H1 (cell line): ENCODE data around the gene CEP350. TPM values are rescaled to one million over a fixed set of nuclear protein-coding genes. Genes with fewer than 3 reads are reported as not detected.

Experiments
- CTCF ChIA-PET: fragments of 300-600 bp; sonication (Branson Sonifier 250); formaldehyde crosslinking; loops from one replicate; lab custom pipeline; 2021; ENCODE audit not compliant: partially characterized antibody; lab: Charles Lee
- POLR2A ChIA-PET: fragments of 300-600 bp; sonication (Branson Sonifier 250); formaldehyde crosslinking; loops from one replicate; lab custom pipeline; 2021; ENCODE audit warnings: inconsistent platforms; ENCODE audit not compliant: partially characterized antibody; lab: Charles Lee
- DNase-seq, 2 experiments: peaks; one replicate each; pipeline versions ENCODE4 v3.0.0 to v3.0.0-alpha.2; 2010 to 2022; ENCODE audit warnings: low spot score in 2 of 2, low read depth in 1 of 2, mixed read lengths in 1 of 2
- FAIRE-seq: peaks from 2 replicates; lab custom pipeline; 2011; peaks lifted over from hg19 to GRCh38; lab: Jason Lieb, UNC
- H2AFZ ChIP-seq: 2 replicates; pipeline ENCODE4 v1.8.1; 2012; ENCODE audit warnings: low read length, inconsistent platforms
- H2AK5ac ChIP-seq: 2 replicates; pipeline ENCODE4 v1.6.1; 2013; ENCODE audit warnings: low read depth, low read length
- H2BK120ac ChIP-seq: replicated peaks from 2 replicates; pipeline ENCODE3; 2013; ENCODE audit warnings: low read depth, low read length, inconsistent platforms
- H2BK12ac ChIP-seq: 2 replicates; pipeline ENCODE4 v1.6.1; 2013; ENCODE audit warnings: low read depth, low read length
- H2BK15ac ChIP-seq: 2 replicates; pipeline ENCODE4 v1.6.1; 2013; ENCODE audit warnings: low read length
- H2BK20ac ChIP-seq: 2 replicates; pipeline ENCODE4 v1.6.1; 2013; ENCODE audit warnings: low read length
- H2BK5ac ChIP-seq: 2 replicates; pipeline ENCODE4 v1.6.1; 2013; ENCODE audit warnings: low read depth, low read length
- H3K14ac ChIP-seq: 2 replicates; pipeline ENCODE4 v1.6.1; 2013; ENCODE audit warnings: inconsistent platforms; ENCODE audit not compliant: insufficient read length
- H3K18ac ChIP-seq: 2 replicates; pipeline ENCODE4 v1.6.1; 2013; ENCODE audit warnings: low read length; ENCODE audit errors: extremely low read depth
- H3K23ac ChIP-seq: 2 replicates; pipeline ENCODE4 v1.6.1; 2013; ENCODE audit warnings: inconsistent platforms; ENCODE audit not compliant: insufficient read length
- H3K23me2 ChIP-seq: 2 replicates; pipeline ENCODE4 v1.6.1; 2013; ENCODE audit warnings: low read depth, low read length
- H3K27ac ChIP-seq: 2 replicates; pipeline ENCODE4 v1.6.1; 2011; ENCODE audit warnings: low read depth, low read length, inconsistent platforms
- H3K27me3 ChIP-seq, 4 experiments: replicated peaks in 1 of 4; 1 replicate in 1 of 4; 2 replicates in 3 of 4; pipeline versions ENCODE4 v1.6.1 to v1.8.1; 2011 to 2013; ENCODE audit warnings: low read length in 3 of 4, mild to moderate bottlenecking in 3 of 4, inconsistent platforms in 2 of 4, mixed read lengths in 2 of 4, moderate library complexity in 1 of 4; ENCODE audit not compliant: control insufficient read depth in 3 of 4, insufficient read depth in 3 of 4; ENCODE audit errors: extremely low read depth in 1 of 4
- H3K36me3 ChIP-seq, 4 experiments: 2 replicates each; pipeline versions ENCODE4 v1.6.1 to v1.8.1; 2011 to 2013; ENCODE audit warnings: mild to moderate bottlenecking in 4 of 4, low read length in 3 of 4, moderate library complexity in 2 of 4, control low read depth in 1 of 4, inconsistent platforms in 1 of 4; ENCODE audit not compliant: insufficient read depth in 4 of 4, control insufficient read depth in 2 of 4
- H3K4ac ChIP-seq: replicated peaks from 2 replicates; pipeline ENCODE3; 2013; ENCODE audit warnings: low read length, low read depth, mixed read lengths, inconsistent platforms; ENCODE audit not compliant: insufficient read length
- H3K4me1 ChIP-seq, 4 experiments: replicated peaks in 1 of 4; 1 replicate in 1 of 4; 2 replicates in 3 of 4; pipeline versions ENCODE4 v1.6.1 to v1.8.1; 2011 to 2013; ENCODE audit warnings: low read length in 3 of 4, inconsistent platforms in 2 of 4, mixed read lengths in 1 of 4; ENCODE audit not compliant: insufficient read depth in 4 of 4, control insufficient read depth in 3 of 4
- H3K4me2 ChIP-seq, 2 experiments: 2 replicates each; pipeline versions ENCODE4 v1.6.1 to v1.8.1; 2011 to 2013; ENCODE audit warnings: low read depth in 2 of 2, low read length in 2 of 2, control low read depth in 1 of 2, inconsistent platforms in 1 of 2, mild to moderate bottlenecking in 1 of 2; ENCODE audit not compliant: insufficient read depth in 1 of 2
- H3K4me3 ChIP-seq, 4 experiments: fragments of 200-600, 300-600 bp in 1 of 4; sonication (generic), shearing (Covaris generic), sonication (Bioruptor Twin) in 1 of 4; 2 replicates each; pipeline versions ENCODE4 v1.5.1 to v1.8.1; 2011 to 2016; ENCODE audit warnings: low read length in 4 of 4, low read depth in 3 of 4, control low read depth in 2 of 4, inconsistent platforms in 2 of 4, mild to moderate bottlenecking in 2 of 4, mixed read lengths in 1 of 4, moderate library complexity in 1 of 4; ENCODE audit not compliant: insufficient read depth in 2 of 4; ENCODE audit errors: extremely low read depth in 1 of 4
- H3K56ac ChIP-seq: replicated peaks from 2 replicates; pipeline ENCODE3; 2013; ENCODE audit warnings: low read depth, mild to moderate bottlenecking, mixed read lengths, low read length, inconsistent platforms; ENCODE audit not compliant: insufficient read length
- H3K79me1 ChIP-seq: 2 replicates; pipeline ENCODE4 v1.6.1; 2013; ENCODE audit warnings: low read depth, low read length, control low read depth
- H3K79me2 ChIP-seq, 2 experiments: 2 replicates each; pipeline versions ENCODE4 v1.6.1 to v1.8.1; 2012 to 2013; ENCODE audit warnings: low read length in 2 of 2, mild to moderate bottlenecking in 2 of 2, inconsistent platforms in 1 of 2; ENCODE audit not compliant: insufficient read depth in 2 of 2, control insufficient read depth in 1 of 2
- H3K9ac ChIP-seq, 4 experiments: replicated peaks in 1 of 4; 1 replicate in 1 of 4; 2 replicates in 3 of 4; pipeline versions ENCODE4 v1.6.1 to v1.8.1; 2011 to 2013; ENCODE audit warnings: low read depth in 3 of 4, low read length in 3 of 4, control low read depth in 2 of 4, mild to moderate bottlenecking in 2 of 4, moderate library complexity in 2 of 4, inconsistent platforms in 1 of 4; ENCODE audit errors: extremely low read depth in 1 of 4
- H3K9me3 ChIP-seq, 2 experiments: 2 replicates each; pipeline versions ENCODE4 v1.6.1 to v1.8.1; 2012 to 2013; ENCODE audit warnings: mild to moderate bottlenecking in 2 of 2, moderate library complexity in 2 of 2, control low read depth in 1 of 2, inconsistent platforms in 1 of 2, low read depth in 1 of 2, low read length in 1 of 2, mixed read lengths in 1 of 2; ENCODE audit not compliant: insufficient read depth in 2 of 2
- H4K20me1 ChIP-seq, 2 experiments: replicated peaks in 1 of 2; 2 replicates each; pipeline versions ENCODE3 to v1.8.1; 2011 to 2013; ENCODE audit warnings: inconsistent platforms in 2 of 2, low read length in 2 of 2, mild to moderate bottlenecking in 1 of 2; ENCODE audit not compliant: insufficient read depth in 2 of 2, control insufficient read depth in 1 of 2
- H4K5ac ChIP-seq: 2 replicates; pipeline ENCODE4 v1.6.1; 2013; ENCODE audit warnings: low read length, low read depth, mixed read lengths, inconsistent platforms; ENCODE audit not compliant: insufficient read length
- H4K8ac ChIP-seq: 2 replicates; pipeline ENCODE4 v1.8.0; 2013; ENCODE audit warnings: mild to moderate bottlenecking, moderate library complexity, low read length, inconsistent platforms; ENCODE audit not compliant: insufficient read depth; ENCODE audit errors: extremely low read depth
- H4K91ac ChIP-seq: replicated peaks from 2 replicates; pipeline ENCODE3; 2013; ENCODE audit warnings: low read length, mixed read lengths, inconsistent platforms; ENCODE audit not compliant: insufficient read length
- CBX5 ChIP-seq: fragments of 300-800, 300-1000 bp; sonication (generic); IDR thresholded peaks from 2 replicates; pipeline ENCODE4 v1.7.1; 2016; ENCODE audit warnings: antibody characterized with exemption, low read length, low read depth
- CHD2 ChIP-seq: IDR thresholded peaks from 2 replicates; pipeline ENCODE4 v1.6.1; 2012; ENCODE audit warnings: low read length, improper control_type of control experiment
- JUND ChIP-seq: IDR thresholded peaks from 2 replicates; pipeline ENCODE4 v1.6.1; 2011; ENCODE audit warnings: mild to moderate bottlenecking, improper control_type of control experiment, low read length
- KDM5A ChIP-seq: fragments of 200-600 bp; IDR thresholded peaks from 2 replicates; pipeline ENCODE4 v1.7.1; 2012; ENCODE audit warnings: mild to moderate bottlenecking, low read length, inconsistent platforms, mixed read lengths
- MAFK ChIP-seq: IDR thresholded peaks from 2 replicates; pipeline ENCODE4 v1.6.1; 2012; ENCODE audit warnings: low read depth, mild to moderate bottlenecking, improper control_type of control experiment, low read length
- POLR2A ChIP-seq, 2 experiments: IDR thresholded peaks; 1 replicate in 1 of 2; 2 replicates in 1 of 2; pipeline ENCODE4 v1.6.1; 2011; ENCODE audit warnings: low read depth in 2 of 2, low read length in 2 of 2, mild to moderate bottlenecking in 2 of 2; ENCODE audit errors: control extremely low read depth in 1 of 2
- RBBP5 ChIP-seq: IDR thresholded peaks from 2 replicates; pipeline ENCODE4 v1.7.1; 2012; ENCODE audit warnings: low read depth, mild to moderate bottlenecking, inconsistent platforms, low read length, moderate library complexity, borderline replicate concordance
- SUZ12 ChIP-seq: fragments of 200-600 bp; sonication (generic); IDR thresholded peaks from 2 replicates; pipeline ENCODE4 v1.6.1; 2012; ENCODE audit warnings: mild to moderate bottlenecking, inconsistent platforms, low read length, moderate library complexity, mixed read lengths
- TBP ChIP-seq: IDR thresholded peaks from 2 replicates; pipeline ENCODE4 v1.6.1; 2011; ENCODE audit warnings: low read depth, low read length, improper control_type of control experiment
- TCF12 ChIP-seq: IDR thresholded peaks from 2 replicates; pipeline ENCODE4 v1.6.1; 2011; ENCODE audit warnings: low read depth, mild to moderate bottlenecking, low read length
- WGBS, 2 experiments: shearing (Covaris generic) in 1 of 2; methylation state at CpG; one replicate each; pipeline versions ENCODE4 v1.1.6 to v1.1.7; 2013 to 2015; ENCODE audit warnings: low lambda C conversion rate in 2 of 2, mixed read lengths in 2 of 2, inconsistent platforms in 1 of 2, low coverage in 1 of 2, missing lambda C conversion rate in 1 of 2; ENCODE audit not compliant: insufficient replicate concordance in 2 of 2, insufficient coverage in 1 of 2, insufficient read length in 1 of 2; ENCODE audit errors: extremely low coverage in 1 of 2, missing lambda C conversion rate in 1 of 2; 5-methylcytosine and 5-hydroxymethylcytosine counted together
- polyA plus RNA-seq, 7 experiments: library from polyadenylated mRNA; depleted of rRNA in 3 of 7; stranded (reverse) in 5 of 7; unstranded in 2 of 7; fragments of >200 nt in 5 of 7; fragments of 200-250 nt in 2 of 7; gene quantifications; 1 replicate in 5 of 7; 2 replicates in 1 of 7; 4 replicates in 1 of 7; pipeline versions ENCODE4 v1.2.1 to v1.2.3, GENCODE V29; 2011 to 2013; ENCODE audit warnings: missing spikeins in 2 of 7, mixed read lengths in 2 of 7
- total RNA-seq: library from RNA; stranded (reverse); fragmentation: NEBNext Ultra II Directional; extraction: Animal tissue kit (Norgen Biotek cat#: 25700); gene quantifications from 2 replicates; pipeline ENCODE4 v1.2.1, GENCODE V29; 2021
- TF ChIP-seq, protein P1 (sequence below): IDR thresholded peaks from 2 replicates; pipeline ENCODE4 v1.6.1; 2012; ENCODE audit warnings: inconsistent platforms
- TF ChIP-seq, protein P2 (sequence below), 3 experiments: IDR thresholded peaks; 1 replicate in 2 of 3; 2 replicates in 1 of 3; pipeline versions ENCODE4 v1.5.1 to v1.6.1; 2011; ENCODE audit warnings: low read length in 3 of 3, mild to moderate bottlenecking in 3 of 3, inconsistent platforms in 2 of 3, low read depth in 1 of 3, moderate library complexity in 1 of 3; ENCODE audit not compliant: insufficient read depth in 1 of 3; ENCODE audit errors: control extremely low read depth in 1 of 3

Gene CEP350
- total and polyA plus RNA-seq, 2 of the 8 experiments (the other 6 are each of a cell fraction or from before 2014, with no cell fraction given): 5.6 to 39.4 TPM

DNA sequence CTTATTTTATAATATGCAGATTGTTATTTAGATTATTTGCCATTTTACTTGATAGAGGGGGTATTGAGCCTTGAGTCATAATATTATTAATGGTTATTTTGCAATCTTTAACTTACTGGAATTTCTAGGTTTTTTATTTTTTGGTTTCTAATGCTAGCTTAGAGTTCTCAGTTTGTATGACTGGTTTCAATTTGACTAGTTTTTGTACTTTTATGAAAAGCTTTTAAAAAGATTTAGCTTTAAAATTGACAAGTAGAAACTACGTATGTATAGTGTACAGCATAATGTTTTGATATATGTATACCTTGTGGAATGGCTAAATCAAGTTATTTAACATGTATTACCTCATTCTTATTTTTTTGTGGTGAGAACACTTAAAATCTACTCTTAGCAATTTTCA is 41.5 kb downstream of the CEP350 start:
- H3K4me3 ChIP-seq: no peak overlapping the region
- no peaks in the 10 kb centered on the region for H3K27me3 ChIP-seq
- H2BK20ac ChIP-seq: no peak overlapping the region
- H3K79me2 ChIP-seq: no peaks in the 10 kb centered on the region
- H2BK15ac ChIP-seq: no peak overlapping the region
- H3K56ac ChIP-seq: no peak overlapping the region
- H3K23me2 ChIP-seq: no peaks in the 10 kb centered on the region; the same call in 1 of the 2 replicates
- H2AK5ac ChIP-seq: no peak overlapping the region
- no peak overlapping the region for H2AFZ ChIP-seq
- H3K9ac ChIP-seq: no peak overlapping the region
- H3K27ac ChIP-seq: no peak overlapping the region
- H3K9me3 ChIP-seq: no peaks in the 10 kb centered on the region
- H3K4ac ChIP-seq: no peak overlapping the region
- ChIA-PET CTCF (interaction anchor here (0.5 kb wide), 1 partner anchor 80 kb away, joined by 3 read pairs; no protein-coding TSS in a partner anchor), POLR2A (no interaction called here)
- H3K4me1 ChIP-seq: no peaks in the 10 kb centered on the region
- no peak overlapping the region for H4K5ac ChIP-seq
- no peak overlapping the region for H3K4me2 ChIP-seq
- FAIRE-seq (no peak), DNase-seq (no peak)
- no peak overlapping the region for H2BK5ac ChIP-seq
- H3K23ac ChIP-seq: no peak overlapping the region
- H4K8ac ChIP-seq: no peak overlapping the region
- H4K91ac ChIP-seq: no peak overlapping the region
- H3K36me3 ChIP-seq: peaks cover 0 to 10% (median 7%) of the 10 kb centered on the region in 4 experiments; a peak in 6 of 8 replicates
- no peak overlapping the region for H3K18ac ChIP-seq
- no peaks in the 10 kb centered on the region for H3K79me1 ChIP-seq
- no peak overlapping the region for H2BK120ac ChIP-seq
- TF ChIP-seq, protein P1, sequence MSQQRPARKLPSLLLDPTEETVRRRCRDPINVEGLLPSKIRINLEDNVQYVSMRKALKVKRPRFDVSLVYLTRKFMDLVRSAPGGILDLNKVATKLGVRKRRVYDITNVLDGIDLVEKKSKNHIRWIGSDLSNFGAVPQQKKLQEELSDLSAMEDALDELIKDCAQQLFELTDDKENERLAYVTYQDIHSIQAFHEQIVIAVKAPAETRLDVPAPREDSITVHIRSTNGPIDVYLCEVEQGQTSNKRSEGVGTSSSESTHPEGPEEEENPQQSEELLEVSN: no peak
- no peak for TF ChIP-seq CHD2
- no peak for TF ChIP-seq TCF12
- no peak for TF ChIP-seq RBBP5
- TF ChIP-seq JUND: no peak
- TF ChIP-seq MAFK: no peak
- TF ChIP-seq, protein P2, sequence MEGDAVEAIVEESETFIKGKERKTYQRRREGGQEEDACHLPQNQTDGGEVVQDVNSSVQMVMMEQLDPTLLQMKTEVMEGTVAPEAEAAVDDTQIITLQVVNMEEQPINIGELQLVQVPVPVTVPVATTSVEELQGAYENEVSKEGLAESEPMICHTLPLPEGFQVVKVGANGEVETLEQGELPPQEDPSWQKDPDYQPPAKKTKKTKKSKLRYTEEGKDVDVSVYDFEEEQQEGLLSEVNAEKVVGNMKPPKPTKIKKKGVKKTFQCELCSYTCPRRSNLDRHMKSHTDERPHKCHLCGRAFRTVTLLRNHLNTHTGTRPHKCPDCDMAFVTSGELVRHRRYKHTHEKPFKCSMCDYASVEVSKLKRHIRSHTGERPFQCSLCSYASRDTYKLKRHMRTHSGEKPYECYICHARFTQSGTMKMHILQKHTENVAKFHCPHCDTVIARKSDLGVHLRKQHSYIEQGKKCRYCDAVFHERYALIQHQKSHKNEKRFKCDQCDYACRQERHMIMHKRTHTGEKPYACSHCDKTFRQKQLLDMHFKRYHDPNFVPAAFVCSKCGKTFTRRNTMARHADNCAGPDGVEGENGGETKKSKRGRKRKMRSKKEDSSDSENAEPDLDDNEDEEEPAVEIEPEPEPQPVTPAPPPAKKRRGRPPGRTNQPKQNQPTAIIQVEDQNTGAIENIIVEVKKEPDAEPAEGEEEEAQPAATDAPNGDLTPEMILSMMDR (IDR thresholded peaks at IDR 0.05; ENCODE audit: control extremely low read depth in 1 of 3, insufficient read depth in 1 of 3, low read depth in 1 of 3, low read length in 3 of 3): no peak
- no peak for TF ChIP-seq POLR2A (IDR thresholded peaks at IDR 0.05; ENCODE audit: control extremely low read depth in 1 of 2, low read depth in 2 of 2, low read length in 2 of 2)
- TF ChIP-seq SUZ12: no peak
- TF ChIP-seq CBX5: no peak
- no peak for TF ChIP-seq TBP
- TF ChIP-seq KDM5A: no peak
- 92% methylated on average over 1 of the region's 1 CpG; no CpG with 5 or more reads in 1 of the 2 experiments for WGBS, 2 experiments
- no peak overlapping the region for H2BK12ac ChIP-seq
- H4K20me1 ChIP-seq: peaks cover 0 to 2% of the 10 kb centered on the region in 2 experiments
- H3K14ac ChIP-seq: no peak overlapping the region
